Measurements from ENCODE around the gene CENPA. TPM values are rescaled to one million over a fixed set of nuclear protein-coding genes. Genes with fewer than 3 reads are reported as not detected.

CENPA gene
- polyA plus RNA-seq, 1 of the 3 experiments (the other 2 are of a cell fraction) = 19.5 TPM

DNA sequence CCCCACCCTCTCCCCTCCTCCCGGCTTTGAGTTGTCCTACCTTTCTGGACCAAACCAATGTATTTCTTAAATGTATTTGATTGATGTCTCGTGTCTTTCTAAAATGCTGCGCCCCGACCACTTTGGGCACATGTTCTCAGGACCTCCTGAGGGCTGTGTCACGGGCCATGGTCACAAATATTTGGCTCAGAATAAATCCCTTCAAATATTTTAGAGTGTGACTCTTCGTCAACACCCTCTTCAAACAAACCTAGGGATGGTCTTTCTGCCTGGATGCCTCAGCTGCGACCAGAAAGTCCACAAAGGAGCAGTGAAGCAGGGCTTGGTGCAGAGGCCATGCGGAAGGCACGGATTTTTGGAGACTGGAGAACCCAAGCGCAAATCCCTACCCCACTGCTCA lies 22.8 kb upstream of the CENPA start (continued):
- TF ChIP-seq, protein P1, sequence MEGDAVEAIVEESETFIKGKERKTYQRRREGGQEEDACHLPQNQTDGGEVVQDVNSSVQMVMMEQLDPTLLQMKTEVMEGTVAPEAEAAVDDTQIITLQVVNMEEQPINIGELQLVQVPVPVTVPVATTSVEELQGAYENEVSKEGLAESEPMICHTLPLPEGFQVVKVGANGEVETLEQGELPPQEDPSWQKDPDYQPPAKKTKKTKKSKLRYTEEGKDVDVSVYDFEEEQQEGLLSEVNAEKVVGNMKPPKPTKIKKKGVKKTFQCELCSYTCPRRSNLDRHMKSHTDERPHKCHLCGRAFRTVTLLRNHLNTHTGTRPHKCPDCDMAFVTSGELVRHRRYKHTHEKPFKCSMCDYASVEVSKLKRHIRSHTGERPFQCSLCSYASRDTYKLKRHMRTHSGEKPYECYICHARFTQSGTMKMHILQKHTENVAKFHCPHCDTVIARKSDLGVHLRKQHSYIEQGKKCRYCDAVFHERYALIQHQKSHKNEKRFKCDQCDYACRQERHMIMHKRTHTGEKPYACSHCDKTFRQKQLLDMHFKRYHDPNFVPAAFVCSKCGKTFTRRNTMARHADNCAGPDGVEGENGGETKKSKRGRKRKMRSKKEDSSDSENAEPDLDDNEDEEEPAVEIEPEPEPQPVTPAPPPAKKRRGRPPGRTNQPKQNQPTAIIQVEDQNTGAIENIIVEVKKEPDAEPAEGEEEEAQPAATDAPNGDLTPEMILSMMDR (IDR thresholded peaks at IDR 0.05) = no peak
- TF ChIP-seq FOXM1 (IDR thresholded peaks at IDR 0.05; ENCODE audit: low read depth) = no peak

DNA sequence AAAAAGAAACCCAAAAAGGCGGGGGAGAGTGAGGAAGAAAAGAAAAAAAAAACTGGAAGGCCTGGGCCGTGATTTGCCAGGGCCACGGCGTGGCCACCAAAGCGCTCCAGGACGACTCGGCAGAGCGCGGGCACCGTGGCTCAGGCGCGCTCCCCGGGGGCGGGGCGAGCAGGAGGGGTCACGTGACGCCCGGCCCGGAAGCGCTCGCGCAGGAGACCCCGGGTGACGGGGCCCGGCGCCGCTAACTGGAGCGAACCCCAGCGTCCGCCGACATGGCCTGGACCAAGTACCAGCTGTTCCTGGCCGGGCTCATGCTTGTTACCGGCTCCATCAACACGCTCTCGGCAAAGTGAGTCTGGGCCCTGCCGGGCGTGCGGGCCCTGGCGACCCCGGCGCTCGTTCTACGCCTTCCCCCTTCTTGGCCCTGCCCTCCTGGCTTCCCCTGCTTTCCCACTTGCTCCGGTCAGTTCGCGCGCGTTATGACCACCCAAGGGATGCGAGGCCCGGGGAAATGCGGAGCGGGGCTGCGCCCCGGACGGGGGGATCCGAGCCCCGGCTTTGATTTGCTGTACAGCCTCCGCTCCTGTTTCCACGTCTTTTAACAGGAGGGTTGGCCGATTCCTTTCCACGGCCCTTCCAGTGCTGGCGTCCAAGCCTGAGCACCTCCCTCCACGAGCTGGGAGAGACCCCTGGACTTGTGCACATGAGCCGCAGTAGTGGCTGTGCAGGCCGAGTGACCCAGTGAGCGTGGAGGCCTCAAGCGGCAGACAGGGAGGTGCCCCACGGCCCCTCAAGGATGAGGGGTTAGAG lies 21.6 kb upstream of the CENPA start, which contains the start of gene SLC35F6:
Gene SLC35F6 (plus strand): TSS at position 207 of the 810 bp plus-strand sequence. CDS start 66 bp downstream, at position 273.
- Histone ChIP-seq H3K27me3 (ENCODE audit: insufficient read depth) (no peaks in the 10 kb centered on the region), H3K4me2 (peak within 1 kb of the TSS; percentile 94), H3K4me3 (ENCODE audit: low read depth in 2 of 2, low read length in 1 of 2) (peak within 1 kb of the TSS; percentile 85 to 96), H3K79me2 (ENCODE audit: insufficient read depth) (peaks cover 57% of the 10 kb centered on the region), H3K36me3 (replicated peaks in 1 of 2; ENCODE audit: control insufficient read depth in 1 of 2, insufficient read depth in 2 of 2, low read length in 1 of 2) (peaks cover 2 to 4% of the 10 kb centered on the region in 2 experiments), H3K9me3 (no peaks in the 10 kb centered on the region), H3K9ac (peak within 1 kb of the TSS; percentile 91), H3F3A (replicated peaks; ENCODE audit: insufficient read depth) (no peaks in the 10 kb centered on the region), H3K4me1 (ENCODE audit: control insufficient read depth in 1 of 2, insufficient read depth in 2 of 2, low read depth in 1 of 2, low read length in 1 of 2) (peaks cover 6 to 20% of the 10 kb centered on the region in 2 experiments; a peak in 3 of 4 replicates), H3K9me2 (no peaks in the 10 kb centered on the region), H4K20me1 (ENCODE audit: insufficient read depth) (peaks cover 21% of the 10 kb centered on the region; the same call in 1 of the 2 replicates), H2AFZ (ENCODE audit: low read depth) (peak within 1 kb of the TSS; percentile 94), H3K27ac (ENCODE audit: low read depth in 2 of 2, low read length in 1 of 2) (peak within 1 kb of the TSS; percentile 63 to 84)
- ChIA-PET POLR2A (interaction anchor here (0.9 kb wide), 1 partner anchor 11 kb away, joined by 3 read pairs; no protein-coding TSS in a partner anchor), CTCF (interaction anchor here (0.6 to 3.6 kb wide), 9 partner anchors 9 to 286 kb away, joined by 3 to 17 read pairs (median 5); a partner anchor contains a TSS)
- 3% methylated on average over 39 of the region's 68 CpGs for WGBS (ENCODE audit: low lambda C conversion rate)
- 0 out of 2 replicates have a peak, but pooled peaks have one; percentile 51 for TF ChIP-seq SIN3A (IDR thresholded peaks at IDR 0.05; ENCODE audit: borderline replicate concordance, low read depth, low read length)
- TF ChIP-seq MEF2A (IDR thresholded peaks at IDR 0.05; ENCODE audit: borderline replicate concordance, low read depth) = no peak
- TF ChIP-seq MXI1 (IDR thresholded peaks at IDR 0.05; ENCODE audit: low read depth, low read length) = peak; percentile 73
- peak; percentile 69 for TF ChIP-seq GABPA (IDR thresholded peaks at IDR 0.05; ENCODE audit: low read depth)
- TF ChIP-seq ELF1 (IDR thresholded peaks at IDR 0.05) = peak; percentile 85
- TF ChIP-seq RXRA (IDR thresholded peaks at IDR 0.05; ENCODE audit: borderline replicate concordance, low read depth) = no peak
- TF ChIP-seq, protein P2, sequence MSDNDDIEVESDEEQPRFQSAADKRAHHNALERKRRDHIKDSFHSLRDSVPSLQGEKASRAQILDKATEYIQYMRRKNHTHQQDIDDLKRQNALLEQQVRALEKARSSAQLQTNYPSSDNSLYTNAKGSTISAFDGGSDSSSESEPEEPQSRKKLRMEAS (IDR thresholded peaks at IDR 0.05; ENCODE audit: low read depth) = peak; percentile 73
- TF ChIP-seq RCOR1 (IDR thresholded peaks at IDR 0.05; ENCODE audit: low read length) = no peak; the same call in 1 of the 2 replicates
- TF ChIP-seq TAF1 (IDR thresholded peaks at IDR 0.05; ENCODE audit: borderline replicate concordance, low read depth, low read length) = peak; percentile 60; the same call in 1 of the 2 replicates
- TF ChIP-seq FOXJ3 (CRISPR knock-in tag; IDR thresholded peaks at IDR 0.05) = no peak
- TF ChIP-seq RFX5 (IDR thresholded peaks at IDR 0.05; ENCODE audit: low read length) = no peak
- TF ChIP-seq SMC3 (IDR thresholded peaks at IDR 0.05; ENCODE audit: low read depth, low read length) = no peak
- TF ChIP-seq, protein P3, sequence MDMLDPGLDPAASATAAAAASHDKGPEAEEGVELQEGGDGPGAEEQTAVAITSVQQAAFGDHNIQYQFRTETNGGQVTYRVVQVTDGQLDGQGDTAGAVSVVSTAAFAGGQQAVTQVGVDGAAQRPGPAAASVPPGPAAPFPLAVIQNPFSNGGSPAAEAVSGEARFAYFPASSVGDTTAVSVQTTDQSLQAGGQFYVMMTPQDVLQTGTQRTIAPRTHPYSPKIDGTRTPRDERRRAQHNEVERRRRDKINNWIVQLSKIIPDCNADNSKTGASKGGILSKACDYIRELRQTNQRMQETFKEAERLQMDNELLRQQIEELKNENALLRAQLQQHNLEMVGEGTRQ (IDR thresholded peaks at IDR 0.05; ENCODE audit: borderline replicate concordance, low read depth, low read length) = peak; percentile 88
- TF ChIP-seq POLR2AphosphoS5 (IDR thresholded peaks at IDR 0.05; ENCODE audit: low read depth, low read length) = peak; percentile 85
- TF ChIP-seq, protein P4, sequence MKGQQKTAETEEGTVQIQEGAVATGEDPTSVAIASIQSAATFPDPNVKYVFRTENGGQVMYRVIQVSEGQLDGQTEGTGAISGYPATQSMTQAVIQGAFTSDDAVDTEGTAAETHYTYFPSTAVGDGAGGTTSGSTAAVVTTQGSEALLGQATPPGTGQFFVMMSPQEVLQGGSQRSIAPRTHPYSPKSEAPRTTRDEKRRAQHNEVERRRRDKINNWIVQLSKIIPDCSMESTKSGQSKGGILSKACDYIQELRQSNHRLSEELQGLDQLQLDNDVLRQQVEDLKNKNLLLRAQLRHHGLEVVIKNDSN (IDR thresholded peaks at IDR 0.05; ENCODE audit: borderline replicate concordance, low read depth) = peak; percentile 99
- no peak for TF ChIP-seq RAD21 (IDR thresholded peaks at IDR 0.05; ENCODE audit: low read length)
- TF ChIP-seq NRF1 (IDR thresholded peaks at IDR 0.05; ENCODE audit: low read depth, low read length) = peak; percentile 24; the same call in 1 of the 2 replicates
- peak; percentile 99 for DNase-seq

Measured in SK-N-SH (cell line).